ENCODE data around the gene TOLLIP.
"Not testable (repeated sequence)": the region's sequence is repeated elsewhere in the genome, so short reads cannot be mapped to it uniquely, and the experiment has no call there.

TOLLIP gene

GRCh38 chr11:1280116-1281035, 29.1 kb downstream of the TOLLIP start:
- DNase-seq, result no peak

DNA sequence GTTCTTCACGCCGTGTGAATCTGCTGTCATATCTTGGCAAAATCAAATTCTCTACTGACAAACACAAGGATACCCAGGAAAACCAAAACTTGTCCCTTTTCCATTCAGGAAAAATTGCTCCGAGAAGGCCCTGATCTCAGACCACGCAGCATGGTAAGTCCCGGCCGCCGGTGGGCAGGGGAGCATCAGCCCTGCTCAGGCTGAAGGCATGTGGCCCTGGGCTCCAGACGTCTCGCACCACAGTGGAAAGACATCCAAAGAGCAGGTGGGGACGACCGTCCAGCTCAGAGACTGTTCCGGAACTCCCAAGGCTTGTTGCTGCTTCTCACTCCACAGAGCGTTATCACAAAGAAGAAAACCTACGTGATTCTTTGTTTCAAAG, 29.8 kb downstream of the TOLLIP start:
- DNase-seq, result no peak

DNA sequence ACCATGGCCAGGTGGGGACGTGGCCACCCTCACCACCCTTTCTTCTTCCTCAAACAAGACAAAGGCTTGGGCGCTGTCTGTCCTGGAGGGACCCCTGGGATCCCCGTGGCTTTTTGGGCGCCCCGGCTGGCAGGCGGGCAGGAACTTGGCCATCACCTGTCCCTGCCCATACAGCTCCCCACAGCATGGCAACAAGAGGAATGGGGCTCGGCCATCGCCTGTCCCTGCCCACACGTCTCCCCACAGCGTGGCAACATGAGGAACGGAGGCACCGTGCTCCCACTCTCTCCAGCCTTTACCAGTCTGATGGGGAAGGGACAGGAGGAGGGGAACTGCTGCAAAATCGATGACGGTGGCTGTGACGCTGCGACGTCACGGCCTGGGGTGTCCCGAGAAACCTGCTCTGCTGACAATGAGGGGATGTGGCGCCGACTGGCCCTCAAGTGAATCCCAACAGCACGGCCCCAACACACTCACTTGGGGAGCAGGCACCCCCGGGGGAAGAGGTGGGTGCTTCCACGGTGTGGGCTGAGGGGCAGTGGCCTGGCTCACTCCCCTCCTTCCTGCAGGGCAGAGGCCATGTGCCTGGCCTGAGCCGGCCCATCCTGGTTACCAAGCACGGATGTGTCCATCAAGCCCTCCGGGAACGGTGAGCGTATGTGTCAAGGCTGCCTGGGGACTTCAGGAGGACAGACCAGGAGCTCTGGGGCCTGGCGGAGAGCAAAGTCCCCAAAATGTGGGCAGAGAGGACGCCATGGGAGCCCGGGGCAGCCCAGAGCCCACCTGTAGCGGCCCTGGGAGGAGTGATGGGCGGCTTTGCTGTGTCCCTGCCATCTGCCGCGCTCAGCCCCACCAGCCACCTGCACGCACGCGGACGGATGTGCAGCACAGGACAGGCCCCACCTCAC, 30.4 kb downstream of the TOLLIP start:
- DNase-seq, result no peak

DNA sequence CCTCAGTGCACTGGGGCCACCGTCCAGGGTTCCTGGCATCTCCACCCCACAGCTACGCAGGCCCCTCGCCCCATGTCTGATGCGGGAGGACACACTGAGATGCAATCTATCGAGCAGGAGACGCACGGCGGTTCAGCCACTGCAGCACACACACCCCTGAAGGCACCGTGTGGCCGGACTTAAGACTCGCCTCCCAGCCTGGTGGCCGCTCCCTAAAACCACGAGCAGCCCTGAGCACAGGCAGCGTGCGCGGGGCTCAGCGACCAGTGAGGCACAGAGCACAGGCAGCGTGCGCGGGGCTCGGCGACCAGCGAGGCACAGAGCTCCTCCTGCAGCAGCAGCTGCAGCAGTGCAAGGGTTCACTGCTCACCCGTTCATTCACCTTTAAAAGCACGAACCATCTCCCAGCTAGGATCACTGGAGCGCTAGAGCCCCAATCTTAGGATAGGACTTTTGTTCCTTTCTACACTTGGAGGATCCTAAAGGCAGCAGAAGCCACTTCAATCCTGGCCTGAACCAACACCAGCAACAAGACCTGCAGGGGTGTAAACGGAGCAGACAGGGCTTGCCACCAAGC, 31.4 kb downstream of the TOLLIP start:
- DNase-seq, result no peak

GRCh38 chr11:1276866-1277615, 32.4 kb downstream of the TOLLIP start:
- no peak for DNase-seq

GRCh38 chr11:1276041-1276790, 33.2 kb downstream of the TOLLIP start:
- no peak for DNase-seq

- DNase-seq, result no peak
Measured at GRCh38 chr11:1275021-1275420, 34.4 kb downstream of the TOLLIP start.

DNA sequence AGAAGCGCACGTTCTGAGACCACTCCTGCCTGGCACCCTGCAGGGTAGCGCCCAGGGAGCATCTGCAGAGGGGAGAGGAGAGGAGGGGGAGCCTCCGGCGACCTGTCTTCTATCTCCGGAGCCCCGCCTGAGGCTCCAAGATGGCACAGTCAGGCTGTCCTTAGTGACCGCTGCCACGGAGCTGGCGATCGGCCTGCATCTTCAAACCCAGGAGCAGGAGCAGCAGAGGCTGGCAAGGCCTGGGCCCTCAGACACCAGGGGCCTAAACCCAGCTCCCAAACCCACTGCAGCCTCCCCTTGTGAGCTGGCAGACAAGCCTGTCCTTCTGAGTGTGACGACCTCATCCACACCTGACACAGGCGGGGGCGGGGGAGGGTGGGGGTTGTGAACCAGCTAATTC, 34.9 kb downstream of the TOLLIP start:
- DNase-seq, result no peak

- DNase-seq, result no peak
Measured at GRCh38 chr11:1272531-1272930, 36.9 kb downstream of the TOLLIP start.

GRCh38 chr11:1271927-1272326, 37.5 kb downstream of the TOLLIP start:
- DNase-seq, result no peak

GRCh38 chr11:1271406-1271805, 38.0 kb downstream of the TOLLIP start:
- no peak for DNase-seq

GRCh38 chr11:1271002-1271401, 38.4 kb downstream of the TOLLIP start:
- no peak for DNase-seq

GRCh38 chr11:1270476-1270875, 39.0 kb downstream of the TOLLIP start:
- DNase-seq, result no peak

DNA sequence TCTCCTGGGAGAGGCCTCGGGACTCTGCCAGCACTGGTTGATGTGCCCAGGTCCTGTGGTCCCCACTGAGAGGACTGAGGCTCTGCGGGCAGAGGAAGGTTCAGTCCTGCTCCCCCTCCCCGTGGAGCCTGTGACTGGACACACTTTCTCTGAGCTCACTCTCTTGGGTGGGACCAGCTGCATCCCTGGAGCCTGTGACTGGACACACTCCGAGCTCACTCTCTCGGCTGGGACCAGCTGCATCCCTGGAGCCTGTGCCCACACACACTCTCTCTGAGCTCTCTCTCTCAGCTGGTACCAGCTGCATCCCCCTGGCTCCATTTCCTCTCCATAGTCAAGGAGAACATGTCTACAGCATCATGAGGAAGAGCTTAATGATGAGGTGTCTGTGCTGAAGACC, 39.5 kb downstream of the TOLLIP start:
- no peak for DNase-seq

- no peak for DNase-seq
Measured at GRCh38 chr11:1267441-1268100, 41.9 kb downstream of the TOLLIP start.

GRCh38 chr11:1266976-1267375, 42.5 kb downstream of the TOLLIP start:
- DNase-seq, result not testable (repeated sequence)

GRCh38 chr11:1265480-1265879, 44.0 kb downstream of the TOLLIP start:
- not testable (repeated sequence) for DNase-seq

GRCh38 chr11:1264444-1264843, 45.0 kb downstream of the TOLLIP start:
- DNase-seq, result peak; percentile 75

DNA sequence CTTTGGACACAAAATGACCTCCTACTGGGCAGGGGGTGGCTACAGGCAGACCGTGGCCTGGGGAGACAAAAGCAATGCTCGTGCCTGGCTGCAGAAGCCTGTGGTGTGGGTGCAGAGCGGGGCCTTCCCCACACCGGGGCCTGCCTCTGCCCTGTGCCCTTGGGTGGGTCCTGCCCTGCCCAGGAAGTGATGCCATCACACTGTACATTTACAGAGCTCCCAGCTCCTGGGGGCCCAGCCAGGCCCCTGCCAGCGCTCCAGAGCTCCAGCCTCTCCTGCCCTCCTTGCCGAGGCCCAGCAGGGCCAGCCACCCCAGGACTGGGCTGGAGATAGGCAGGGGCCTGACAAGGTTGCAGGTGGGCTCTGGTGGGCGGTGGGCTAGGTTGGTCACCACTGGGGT, 46.4 kb downstream of the TOLLIP start:
- peak; percentile 38 for DNase-seq

GRCh38 chr11:1262172-1263006, 47.0 kb downstream of the TOLLIP start:
- DNase-seq, result peak; percentile 89

All from CD4-positive, alpha-beta T cell treated with Interleukin-21 for 1 hour (primary cell).